ENCODE data around the gene OBSL1. TPM values are rescaled to one million over a fixed set of nuclear protein-coding genes. Genes with fewer than 3 reads are reported as not detected.

OBSL1 gene
- total RNA-seq, 4 donors from 2014 or later: 33.2 to 75.7 (median 43.7) TPM

GRCh38 chr2:219511547-219512325, 59.6 kb downstream of the OBSL1 start:
- no peak for TF ChIP-seq CTCF (IDR thresholded peaks at IDR 0.05)
- no peak for TF ChIP-seq POLR2A (IDR thresholded peaks at IDR 0.05)
- TF ChIP-seq POLR2AphosphoS5 (IDR thresholded peaks at IDR 0.05): no peak
- no peak for TF ChIP-seq EP300 (IDR thresholded peaks at IDR 0.05)
- Histone ChIP-seq H3K27ac (no peak overlapping the region), H3K4me1 (peaks cover 32% of the 10 kb centered on the region), H3K27me3 (peaks cover 81% of the 10 kb centered on the region), H3K4me3 (no peak overlapping the region), H3K9me3 (no peaks in the 10 kb centered on the region), H3K36me3 (peaks cover 8% of the 10 kb centered on the region)
- DNase-seq (ENCODE audit: low spot score in 2 of 2): no peak
- 29% methylated on average over 12 of the region's 15 CpGs for WGBS

- H3K36me3 ChIP-seq: peaks cover 20% of the 10 kb centered on the region
- peaks cover 70% of the 10 kb centered on the region for H3K27me3 ChIP-seq
- 25% methylated on average over 20 of the region's 22 CpGs for WGBS
- no peak overlapping the region for H3K27ac ChIP-seq
- TF ChIP-seq CTCF (IDR thresholded peaks at IDR 0.05) (no peak), POLR2AphosphoS5 (IDR thresholded peaks at IDR 0.05) (no peak), EP300 (IDR thresholded peaks at IDR 0.05) (no peak), POLR2A (IDR thresholded peaks at IDR 0.05) (no peak)
- peaks cover 32% of the 10 kb centered on the region for H3K4me1 ChIP-seq
- no peak overlapping the region for H3K4me3 ChIP-seq
- H3K9me3 ChIP-seq: no peaks in the 10 kb centered on the region
- no peak for DNase-seq (ENCODE audit: low spot score in 2 of 2)
These were observed 60.7 kb downstream of the OBSL1 start for GRCh38 chr2:219510512-219511135.

- Histone ChIP-seq H3K36me3 (peaks cover 26% of the 10 kb centered on the region), H3K27me3 (peaks cover 63% of the 10 kb centered on the region), H3K4me1 (peaks cover 32% of the 10 kb centered on the region), H3K27ac (no peak overlapping the region), H3K9me3 (no peaks in the 10 kb centered on the region), H3K4me3 (peak overlapping the region; percentile 19)
- 3% methylated on average over 22 of the region's 26 CpGs for WGBS
- peak in 1 of 2 donors; percentile 72 for TF ChIP-seq CTCF (IDR thresholded peaks at IDR 0.05)
- TF ChIP-seq POLR2A (IDR thresholded peaks at IDR 0.05): no peak
- no peak for DNase-seq (ENCODE audit: low spot score in 2 of 2)
These were observed 61.4 kb downstream of the OBSL1 start for GRCh38 chr2:219509780-219510511.

- 4% methylated on average over 5 of the region's 14 CpGs for WGBS
- Histone ChIP-seq H3K36me3 (peaks cover 34% of the 10 kb centered on the region), H3K27ac (no peak overlapping the region), H3K4me1 (peaks cover 28% of the 10 kb centered on the region), H3K27me3 (peaks cover 55% of the 10 kb centered on the region), H3K4me3 (no peak overlapping the region), H3K9me3 (no peaks in the 10 kb centered on the region)
- TF ChIP-seq EP300 (IDR thresholded peaks at IDR 0.05) (no peak), POLR2AphosphoS5 (IDR thresholded peaks at IDR 0.05) (no peak), CTCF (IDR thresholded peaks at IDR 0.05) (no peak), POLR2A (IDR thresholded peaks at IDR 0.05) (no peak)
- DNase-seq (ENCODE audit: low spot score in 2 of 2): no peak
These were observed 62.2 kb downstream of the OBSL1 start for GRCh38 chr2:219508971-219509779.

All from suprapubic skin (tissue), 4 donors.